ENCODE results near the gene USF3.

DNA sequence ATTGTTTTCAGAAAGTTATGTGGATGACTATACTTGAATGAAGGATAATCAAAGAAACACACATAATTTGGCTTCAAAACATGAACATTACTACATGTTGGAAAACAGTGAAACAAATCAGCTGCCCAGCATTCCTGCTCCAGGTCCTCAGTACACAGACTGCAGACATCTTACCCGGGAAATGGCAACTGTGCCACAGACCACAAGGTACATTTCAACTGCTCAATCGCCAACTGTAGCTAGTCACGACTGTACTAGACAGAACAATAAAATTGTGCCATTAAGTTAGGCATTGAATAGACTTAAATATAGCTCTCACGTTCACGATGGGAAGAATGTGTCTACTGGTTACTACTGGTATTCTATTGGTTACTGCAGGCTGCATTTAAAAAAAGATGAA is 44.6 kb upstream of the USF3 start:
- TF ChIP-seq CTCF (conservative IDR thresholded peaks at IDR 0.05; ENCODE audit: low read depth, low read length) (no peak), RCOR1 (IDR thresholded peaks at IDR 0.05; ENCODE audit: insufficient replicate concordance, low read length) (no peak), POLR2A (IDR thresholded peaks at IDR 0.05; ENCODE audit: low read depth, low read length) (no peak), RAD21 (IDR thresholded peaks at IDR 0.05; ENCODE audit: low read length) (no peak), RFX5 (IDR thresholded peaks at IDR 0.05; ENCODE audit: low read depth, low read length) (no peak), FOS (IDR thresholded peaks at IDR 0.05; ENCODE audit: low read depth, low read length) (no peak), CEBPB (IDR thresholded peaks at IDR 0.05; ENCODE audit: low read depth, low read length) (no peak), BHLHE40 (IDR thresholded peaks at IDR 0.05; ENCODE audit: low read depth, low read length) (no peak), CHD1 (IDR thresholded peaks at IDR 0.05; ENCODE audit: low read depth, low read length) (no peak), MXI1 (IDR thresholded peaks at IDR 0.05; ENCODE audit: borderline replicate concordance, low read depth, low read length) (no peak), SMC3 (IDR thresholded peaks at IDR 0.05; ENCODE audit: low read depth, low read length) (no peak), MAFK (IDR thresholded peaks at IDR 0.05; ENCODE audit: low read depth, low read length) (no peak)
- TF ChIP-seq, protein P1, sequence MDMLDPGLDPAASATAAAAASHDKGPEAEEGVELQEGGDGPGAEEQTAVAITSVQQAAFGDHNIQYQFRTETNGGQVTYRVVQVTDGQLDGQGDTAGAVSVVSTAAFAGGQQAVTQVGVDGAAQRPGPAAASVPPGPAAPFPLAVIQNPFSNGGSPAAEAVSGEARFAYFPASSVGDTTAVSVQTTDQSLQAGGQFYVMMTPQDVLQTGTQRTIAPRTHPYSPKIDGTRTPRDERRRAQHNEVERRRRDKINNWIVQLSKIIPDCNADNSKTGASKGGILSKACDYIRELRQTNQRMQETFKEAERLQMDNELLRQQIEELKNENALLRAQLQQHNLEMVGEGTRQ (IDR thresholded peaks at IDR 0.05; ENCODE audit: low read depth, low read length) = no peak
- TF ChIP-seq, protein P2, sequence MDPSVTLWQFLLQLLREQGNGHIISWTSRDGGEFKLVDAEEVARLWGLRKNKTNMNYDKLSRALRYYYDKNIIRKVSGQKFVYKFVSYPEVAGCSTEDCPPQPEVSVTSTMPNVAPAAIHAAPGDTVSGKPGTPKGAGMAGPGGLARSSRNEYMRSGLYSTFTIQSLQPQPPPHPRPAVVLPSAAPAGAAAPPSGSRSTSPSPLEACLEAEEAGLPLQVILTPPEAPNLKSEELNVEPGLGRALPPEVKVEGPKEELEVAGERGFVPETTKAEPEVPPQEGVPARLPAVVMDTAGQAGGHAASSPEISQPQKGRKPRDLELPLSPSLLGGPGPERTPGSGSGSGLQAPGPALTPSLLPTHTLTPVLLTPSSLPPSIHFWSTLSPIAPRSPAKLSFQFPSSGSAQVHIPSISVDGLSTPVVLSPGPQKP (IDR thresholded peaks at IDR 0.05; ENCODE audit: borderline replicate concordance, low read depth, low read length) = no peak
